ENCODE data around the gene B3GALT6. TPM values are rescaled to one million over a fixed set of nuclear protein-coding genes. Genes with fewer than 3 reads are reported as not detected.

The B3GALT6 gene
- total and polyA plus RNA-seq, 10 donors, result 7.9 to 25.1 (median 18.4) TPM

- WGBS, 5 donors, result 6 to 25% (median 19%) methylated on average over 12 to 31 of the region's 31 CpGs
- Histone ChIP-seq H3K27me3 (replicated peaks in 1 of 7) (peaks cover 0 to 83% (median 34%) of the 10 kb centered on the region in 7 donors), H3K4me3 (peak overlapping the region; percentile 12 to 68 (median 30)), H3K9me3 (no peaks in the 10 kb centered on the region), H3K36me3 (peaks cover 0 to under 1% (median 0%) of the 10 kb centered on the region in 6 donors), H3K4me1 (peaks cover 32 to 74% (median 45%) of the 10 kb centered on the region in 6 donors), H3K27ac (peak overlapping the region in 3 of 8 donors; percentile 14 to 70 (median 53))
- intact Hi-C loops (cut with DNase I; ENCODE audit: low total_unique reads), result no loop called here
- TF ChIP-seq CTCF (IDR thresholded peaks at IDR 0.05 in 8 of 11, conservative IDR thresholded peaks at IDR 0.05 in 3 of 11), result no peak
- TF ChIP-seq POLR2AphosphoS5 (IDR thresholded peaks at IDR 0.05), result no peak
- no peak for TF ChIP-seq POLR2A (IDR thresholded peaks at IDR 0.05)
- DNase-seq, result peak; percentile 76
Measured at GRCh38 chr1:1205769-1206375, 26.2 kb upstream of the B3GALT6 start.

- intact Hi-C loops (cut with DNase I; ENCODE audit: low total_unique reads), result no loop called here
- H3K4me1 ChIP-seq, result peaks cover 32 to 74% (median 46%) of the 10 kb centered on the region in 6 donors
- peaks cover 0 to 7% (median 0%) of the 10 kb centered on the region in 6 donors for H3K36me3 ChIP-seq
- WGBS, 5 donors, result 2 to 5% (median 3%) methylated on average over 33 to 49 of the region's 49 CpGs
- no peaks in the 10 kb centered on the region for H3K9me3 ChIP-seq
- peak; percentile 81 for DNase-seq
- TF ChIP-seq POLR2A (IDR thresholded peaks at IDR 0.05) (no peak), CTCF (IDR thresholded peaks at IDR 0.05 in 8 of 11, conservative IDR thresholded peaks at IDR 0.05 in 3 of 11) (peak in 1 of 11 experiments; percentile 28), POLR2AphosphoS5 (IDR thresholded peaks at IDR 0.05) (peak in 1 of 3 donors; percentile 18)
- peak within 1 kb of the TSS; percentile 12 to 68 (median 30) for H3K4me3 ChIP-seq
- H3K27ac ChIP-seq, result peak within 1 kb of the TSS in 3 of 8 donors; percentile 14 to 70 (median 53)
- H3K27me3 ChIP-seq (replicated peaks in 1 of 7), result peaks cover 0 to 79% (median 28%) of the 10 kb centered on the region in 7 donors
Measured at GRCh38 chr1:1206376-1206965, 25.6 kb upstream of the B3GALT6 start, which contains the start of gene TNFRSF18. TSS of gene TNFRSF18 (minus strand) at chr1:1206592. CDS start at chr1:1206571, 21 bp downstream.

- TF ChIP-seq CTCF (IDR thresholded peaks at IDR 0.05 in 8 of 11, conservative IDR thresholded peaks at IDR 0.05 in 3 of 11), result no peak
- no peak for TF ChIP-seq POLR2A (IDR thresholded peaks at IDR 0.05)
- TF ChIP-seq POLR2AphosphoS5 (IDR thresholded peaks at IDR 0.05), result no peak
- intact Hi-C loops (cut with DNase I; ENCODE audit: low total_unique reads), result no loop called here
- H3K4me3 ChIP-seq, result peak overlapping the region in 2 of 8 donors; percentile 24 to 68
- peaks cover 32 to 77% (median 52%) of the 10 kb centered on the region in 6 donors for H3K4me1 ChIP-seq
- DNase-seq, result no peak
- H3K27ac ChIP-seq, result peak overlapping the region in 2 of 8 donors; percentile 14 to 70
- peaks cover 0 to 7% (median 0%) of the 10 kb centered on the region in 6 donors for H3K36me3 ChIP-seq
- no peaks in the 10 kb centered on the region for H3K9me3 ChIP-seq
- WGBS, 5 donors, result 18 to 61% (median 41%) methylated on average over 9 to 19 of the region's 19 CpGs
- H3K27me3 ChIP-seq (replicated peaks in 1 of 7), result peaks cover 0 to 83% (median 27%) of the 10 kb centered on the region in 7 donors
Measured at GRCh38 chr1:1206966-1207531, 25.0 kb upstream of the B3GALT6 start.

GRCh38 chr1:1207571-1207892, 24.5 kb upstream of the B3GALT6 start:
- intact Hi-C loops (cut with DNase I; ENCODE audit: low total_unique reads), result no loop called here
- peak overlapping the region in 1 of 8 donors; percentile 68 for H3K4me3 ChIP-seq
- no peak for DNase-seq
- 48 to 74% (median 58%) methylated on average over 6 to 11 of the region's 11 CpGs for WGBS, 5 donors
- H3K9me3 ChIP-seq, result no peaks in the 10 kb centered on the region
- TF ChIP-seq POLR2A (IDR thresholded peaks at IDR 0.05) (no peak), CTCF (IDR thresholded peaks at IDR 0.05 in 8 of 11, conservative IDR thresholded peaks at IDR 0.05 in 3 of 11) (no peak), POLR2AphosphoS5 (IDR thresholded peaks at IDR 0.05) (no peak)
- H3K27me3 ChIP-seq (replicated peaks in 1 of 7), result peaks cover 0 to 87% (median 27%) of the 10 kb centered on the region in 7 donors
- H3K36me3 ChIP-seq, result peaks cover 0 to 7% (median 0%) of the 10 kb centered on the region in 6 donors
- H3K4me1 ChIP-seq, result peaks cover 33 to 82% (median 56%) of the 10 kb centered on the region in 6 donors
- H3K27ac ChIP-seq, result peak overlapping the region in 2 of 8 donors; percentile 61 to 77

All from spleen (tissue), 11 donors.